K562 (cell line): ENCODE measurements around the gene NQO2. TPM values are rescaled to one million over a fixed set of nuclear protein-coding genes. Genes with fewer than 3 reads are reported as not detected.

Source experiments
- ATF3 ChIP-seq, 2 experiments: fragments of 450-650 bp in 1 of 2; sonication (generic) in 1 of 2; formaldehyde crosslinking in 1 of 2; IDR thresholded peaks in 1 of 2; conservative IDR thresholded peaks in 1 of 2; 2 replicates each; pipeline versions ENCODE4 v1.6.1 to v1.8.1; 2016 to 2023; ENCODE audit warnings: mild to moderate bottlenecking in 2 of 2, moderate library complexity in 2 of 2, inconsistent platforms in 1 of 2, missing genetic modification reagents in 1 of 2
- ATF7 ChIP-seq: fragments of 450-650 bp; IDR thresholded peaks from 2 replicates; pipeline ENCODE4 v1.7.1; 2014; ENCODE audit warnings: mild to moderate bottlenecking, moderate library complexity
- DPF2 ChIP-seq: fragments of 450-650 bp; IDR thresholded peaks from 2 replicates; pipeline ENCODE4 v1.6.1; 2016
- HDAC2 ChIP-seq: fragments of 450-650 bp; IDR thresholded peaks from 2 replicates; pipeline ENCODE4 v1.6.1; 2016; ENCODE audit warnings: mild to moderate bottlenecking
- HMGN3 ChIP-seq: IDR thresholded peaks from 2 replicates; pipeline ENCODE4 v1.6.1; 2011; ENCODE audit warnings: borderline replicate concordance, low read depth, mild to moderate bottlenecking, mixed read lengths, low read length; ENCODE audit not compliant: insufficient read length; ENCODE audit errors: extremely low read depth
- HOXB6 ChIP-seq: fragments of 250-450 bp; sonication (Bioruptor Pico); IDR thresholded peaks from 2 replicates; pipeline ENCODE4 v1.5.1; 2022; ENCODE audit warnings: mild to moderate bottlenecking, borderline replicate concordance
- ID3 ChIP-seq, 2 experiments: fragments of 250-450 bp in 1 of 2; fragments of 450-650 bp in 1 of 2; sonication (Bioruptor Pico) in 1 of 2; IDR thresholded peaks; 2 replicates each; pipeline versions ENCODE4 v1.6.1 to v1.8.0; 2016 to 2021; ENCODE audit warnings: mild to moderate bottlenecking in 2 of 2, moderate library complexity in 2 of 2, missing compliant biosample characterization in 1 of 2, missing genetic modification characterization in 1 of 2
- IRF1 ChIP-seq: sonication (generic); formaldehyde crosslinking; IDR thresholded peaks from 2 replicates; pipeline ENCODE4 v1.8.0; 2022; ENCODE audit warnings: missing genetic modification reagents, mild to moderate bottlenecking, borderline replicate concordance
- JUN ChIP-seq, 2 experiments: sonication (generic) in 1 of 2; formaldehyde crosslinking in 1 of 2; IDR thresholded peaks; 2 replicates each; pipeline versions ENCODE4 v1.6.1 to v1.8.0; 2012 to 2022; ENCODE audit warnings: borderline replicate concordance in 2 of 2, mild to moderate bottlenecking in 2 of 2, improper control_type of control experiment in 1 of 2, low read depth in 1 of 2, low read length in 1 of 2, missing genetic modification reagents in 1 of 2
- MCM2 ChIP-seq: fragments of 450-650 bp; IDR thresholded peaks from 2 replicates; pipeline ENCODE4 v1.6.1; 2017; ENCODE audit warnings: low read depth, mild to moderate bottlenecking
- MTF1 ChIP-seq: fragments of 250-450 bp; sonication (Bioruptor Pico); IDR thresholded peaks from 2 replicates; pipeline ENCODE4 v1.9.0; 2021; ENCODE audit warnings: moderate library complexity, mild to moderate bottlenecking, inconsistent platforms, borderline replicate concordance
- NFE2L1 ChIP-seq: fragments of 450-650 bp; IDR thresholded peaks from 2 replicates; pipeline ENCODE4 v1.6.1; 2016; ENCODE audit warnings: missing genetic modification characterization, low read depth, mild to moderate bottlenecking, missing compliant biosample characterization, moderate library complexity, borderline replicate concordance
- NR2C1 ChIP-seq, 2 experiments: fragments of 450-650 bp; IDR thresholded peaks; 2 replicates each; pipeline ENCODE4 v1.6.1; 2017; ENCODE audit warnings: mild to moderate bottlenecking in 2 of 2, antibody characterized with exemption in 1 of 2, inconsistent platforms in 1 of 2, missing compliant biosample characterization in 1 of 2, missing genetic modification characterization in 1 of 2
- NR2C2 ChIP-seq, 2 experiments: fragments of 200-800 bp in 1 of 2; sonication (Bioruptor generic) in 1 of 2; sonication (generic) in 1 of 2; formaldehyde crosslinking in 1 of 2; IDR thresholded peaks; 2 replicates each; pipeline versions ENCODE4 v1.6.1 to v1.8.0; 2016 to 2022; ENCODE audit warnings: mild to moderate bottlenecking in 1 of 2, missing compliant biosample characterization in 1 of 2, missing genetic modification characterization in 1 of 2, missing genetic modification reagents in 1 of 2
- NRF1 ChIP-seq, 2 experiments: fragments of 450-650 bp; IDR thresholded peaks in 1 of 2; conservative IDR thresholded peaks in 1 of 2; 2 replicates each; pipeline ENCODE4 v1.6.1; 2014; ENCODE audit warnings: mild to moderate bottlenecking in 2 of 2
- PTRF ChIP-seq: fragments of 450-650 bp; IDR thresholded peaks from 2 replicates; pipeline ENCODE4 v1.6.1; 2016; ENCODE audit warnings: mild to moderate bottlenecking, missing genetic modification characterization, missing compliant biosample characterization
- SAFB ChIP-seq: fragments of 200-400 bp; formaldehyde crosslinking; IDR thresholded peaks from 2 replicates; pipeline ENCODE4 v1.6.1; 2017; ENCODE audit warnings: low read depth, low read length, borderline replicate concordance
- U2AF1 ChIP-seq: fragments of 200-400 bp; formaldehyde crosslinking; optimal IDR thresholded peaks from 2 replicates; pipeline ENCODE3; 2017; ENCODE audit warnings: mild to moderate bottlenecking, low read depth, low read length, moderate library complexity
- ZBTB26 ChIP-seq: fragments of 450-650 bp; formaldehyde crosslinking; IDR thresholded peaks from 2 replicates; pipeline ENCODE4 v1.4.0; 2022; ENCODE audit warnings: missing genetic modification characterization
- ZNF174 ChIP-seq: fragments of 250-450 bp; sonication (Bioruptor Pico); IDR thresholded peaks from 2 replicates; pipeline ENCODE4 v1.4.0; 2020; ENCODE audit warnings: mild to moderate bottlenecking
- ZNF175 ChIP-seq: fragments of 200-800 bp; sonication (Bioruptor generic); IDR thresholded peaks from 2 replicates; pipeline ENCODE4 v1.6.1; 2016; ENCODE audit warnings: low read depth, mild to moderate bottlenecking, missing genetic modification characterization, missing compliant biosample characterization
- ZNF445 ChIP-seq: fragments of 250-450 bp; sonication (Bioruptor Pico); IDR thresholded peaks from 2 replicates; pipeline ENCODE4 v1.4.0; 2020; ENCODE audit warnings: low read depth, mild to moderate bottlenecking, moderate library complexity
- polyA plus RNA-seq, 8 experiments: library from polyadenylated mRNA; depleted of rRNA in 4 of 8; stranded (reverse) in 5 of 8; unstranded in 3 of 8; fragments of >200 nt; fragmentation: Nextera tagmentation in 2 of 8; fragmentation: Illumina TruSeq in 1 of 8; extraction: Ambion mirVana in 2 of 8; extraction: Trizol in 1 of 8; gene quantifications; 2 replicates each; pipeline versions ENCODE4 v1.2.1 to v1.2.3, GENCODE V29; 2011 to 2014; ENCODE audit warnings: inconsistent platforms in 1 of 8, missing spikeins in 1 of 8
- total RNA-seq, 7 experiments: library from RNA; depleted of rRNA in 6 of 7; stranded (reverse); fragments of >200 nt in 6 of 7; fragmentation: Illumina TruSeq in 2 of 7; extraction: Trizol in 2 of 7; gene quantifications; 2 replicates each; pipeline versions ENCODE4 v1.2.1 to v1.2.3, GENCODE V29; 2011 to 2021; ENCODE audit warnings: low replicate concordance in 1 of 7

Gene NQO2
- total and polyA plus RNA-seq, 9 of the 15 experiments (the other 6 are each of a cell fraction or from before 2014, with no cell fraction given) = 54.6 to 214 (median 116) TPM

GRCh38 chr6:3052481-3053230 lies 53.0 kb downstream of the NQO2 start (continued):
- TF ChIP-seq ZBTB26 (CRISPR knock-in tag) (no peak), PTRF (tag) (no peak), SAFB (no peak), IRF1 (CRISPR knock-in tag) (no peak), MCM2 (no peak), DPF2 (peak; percentile 7; the same call in 1 of the 2 replicates), MTF1 (CRISPR knock-in tag) (no peak), ZNF174 (CRISPR knock-in tag) (no peak), ZNF445 (CRISPR knock-in tag) (no peak), ATF3 (IDR thresholded peaks at IDR 0.05) (peak; percentile 78), ATF3 (CRISPR knock-in tag; conservative IDR thresholded peaks at IDR 0.05) (no peak), NR2C1 (IDR thresholded peaks at IDR 0.05) (peak; percentile 87), NR2C1 (tag; IDR thresholded peaks at IDR 0.05) (peak; percentile 86), ID3 (CRISPR knock-in tag; IDR thresholded peaks at IDR 0.05) (no peak), ID3 (tag; IDR thresholded peaks at IDR 0.05) (no peak), NR2C2 (CRISPR knock-in tag; IDR thresholded peaks at IDR 0.05) (peak; percentile 22), NR2C2 (tag; IDR thresholded peaks at IDR 0.05) (peak; percentile 90), HDAC2 (no peak), HOXB6 (CRISPR knock-in tag) (no peak), U2AF1 (no peak), NFE2L1 (tag) (no peak), HMGN3 (peak; percentile 32), NRF1 (conservative IDR thresholded peaks at IDR 0.05 in 1 of 2, IDR thresholded peaks at IDR 0.05 in 1 of 2) (0 out of 4 replicates have a peak, but pooled peaks of 1 of the 2 experiments have one; percentile 22), ZNF175 (no peak), JUN (IDR thresholded peaks at IDR 0.05; ENCODE audit: borderline replicate concordance, low read depth, low read length) (peak; percentile 52; the same call in 1 of the 2 replicates), JUN (CRISPR knock-in tag; IDR thresholded peaks at IDR 0.05; ENCODE audit: borderline replicate concordance) (0 out of 2 replicates have a peak, but pooled peaks have one; percentile 1), ATF7 (peak; percentile 82)
